Stomach smooth muscle (tissue), 2 donors: ENCODE results near the gene BRD2.
A peak's percentile ranks its signal among the peaks of the same experiment; 100 is the strongest.

Experiments used
- H3K27ac ChIP-seq: one replicate; pipeline ENCODE4 v1.7.0; 2013; ENCODE audit warnings: mild to moderate bottlenecking, low read length, inconsistent platforms
- H3K27me3 ChIP-seq, 2 donors: one replicate each; pipeline ENCODE4 v1.7.0; 2013; ENCODE audit warnings: low read length in 2 of 2; ENCODE audit not compliant: insufficient read depth in 2 of 2, control insufficient read depth in 1 of 2
- H3K36me3 ChIP-seq, 2 donors: one replicate each; pipeline ENCODE4 v1.7.0; 2013; ENCODE audit warnings: low read length in 2 of 2; ENCODE audit not compliant: control insufficient read depth in 2 of 2, insufficient read depth in 2 of 2
- H3K4me1 ChIP-seq: one replicate; pipeline ENCODE4 v1.7.0; 2013; ENCODE audit warnings: low read length; ENCODE audit not compliant: control insufficient read depth, insufficient read depth
- H3K4me3 ChIP-seq, 2 donors: one replicate each; pipeline ENCODE4 v1.7.0; 2013; ENCODE audit warnings: low read length in 2 of 2
- H3K9ac ChIP-seq, 2 donors: one replicate each; pipeline ENCODE4 v1.7.0; 2013; ENCODE audit warnings: low read length in 2 of 2, mild to moderate bottlenecking in 1 of 2
- H3K9me3 ChIP-seq, 2 donors: one replicate each; pipeline ENCODE4 v1.7.0; 2013; ENCODE audit warnings: low read length in 2 of 2; ENCODE audit not compliant: control insufficient read depth in 2 of 2
- donor health status: healthy.
- donor health status: Pancreatic carcinoma.

The BRD2 gene

GRCh38 chr6:32982702-32983492 lies 14.5 kb downstream of the BRD2 start:
- Histone ChIP-seq H3K36me3 (peaks cover 33 to 37% of the 10 kb centered on the region in 2 donors), H3K4me3 (no peak overlapping the region), H3K9ac (peak overlapping the region in 1 of 2 donors; percentile 5), H3K9me3 (no peaks in the 10 kb centered on the region), H3K27ac (peak overlapping the region; percentile 49), H3K27me3 (no peaks in the 10 kb centered on the region), H3K4me1 (peaks cover 12% of the 10 kb centered on the region)

GRCh38 chr6:32983493-32983848 lies 15.1 kb downstream of the BRD2 start:
- H3K27ac ChIP-seq: peak overlapping the region; percentile 49
- peaks cover 27 to 31% of the 10 kb centered on the region in 2 donors for H3K36me3 ChIP-seq
- no peaks in the 10 kb centered on the region for H3K27me3 ChIP-seq
- no peak overlapping the region for H3K4me3 ChIP-seq
- H3K4me1 ChIP-seq: peaks cover 11% of the 10 kb centered on the region
- no peaks in the 10 kb centered on the region for H3K9me3 ChIP-seq
- H3K9ac ChIP-seq: no peak overlapping the region

GRCh38 chr6:32983964-32984621 lies 15.7 kb downstream of the BRD2 start:
- no peaks in the 10 kb centered on the region for H3K9me3 ChIP-seq
- H3K36me3 ChIP-seq: peaks cover 21 to 25% of the 10 kb centered on the region in 2 donors
- no peak overlapping the region for H3K27ac ChIP-seq
- no peaks in the 10 kb centered on the region for H3K27me3 ChIP-seq
- H3K4me3 ChIP-seq: no peak overlapping the region
- no peak overlapping the region for H3K9ac ChIP-seq
- H3K4me1 ChIP-seq: peaks cover 9% of the 10 kb centered on the region

- Histone ChIP-seq H3K4me1 (peaks cover 9% of the 10 kb centered on the region), H3K27me3 (no peaks in the 10 kb centered on the region), H3K27ac (no peak overlapping the region), H3K36me3 (peaks cover 15 to 18% of the 10 kb centered on the region in 2 donors), H3K4me3 (no peak overlapping the region), H3K9me3 (no peaks in the 10 kb centered on the region), H3K9ac (no peak overlapping the region)
Observed at GRCh38 chr6:32984622-32985389, 16.4 kb downstream of the BRD2 start.

GRCh38 chr6:32989368-32989767 lies 21.0 kb downstream of the BRD2 start:
- H3K4me3 ChIP-seq: no peak overlapping the region
- H3K9ac ChIP-seq: no peak overlapping the region
- no peak overlapping the region for H3K27ac ChIP-seq
- no peaks in the 10 kb centered on the region for H3K36me3 ChIP-seq
- no peaks in the 10 kb centered on the region for H3K9me3 ChIP-seq
- H3K27me3 ChIP-seq: no peaks in the 10 kb centered on the region
- peaks cover 2% of the 10 kb centered on the region for H3K4me1 ChIP-seq

GRCh38 chr6:32991972-32992371 lies 23.6 kb downstream of the BRD2 start:
- Histone ChIP-seq H3K36me3 (no peaks in the 10 kb centered on the region), H3K4me1 (no peaks in the 10 kb centered on the region), H3K9ac (no peak overlapping the region), H3K4me3 (no peak overlapping the region), H3K9me3 (no peaks in the 10 kb centered on the region), H3K27me3 (peaks cover 0 to 2% of the 10 kb centered on the region in 2 donors), H3K27ac (no peak overlapping the region)

- H3K27ac ChIP-seq: no peak overlapping the region
- no peak overlapping the region for H3K9ac ChIP-seq
- no peaks in the 10 kb centered on the region for H3K9me3 ChIP-seq
- no peaks in the 10 kb centered on the region for H3K4me1 ChIP-seq
- H3K36me3 ChIP-seq: no peaks in the 10 kb centered on the region
- peaks cover 0 to 2% of the 10 kb centered on the region in 2 donors for H3K27me3 ChIP-seq
- no peak overlapping the region for H3K4me3 ChIP-seq
Observed at GRCh38 chr6:32993363-32993973, 25.1 kb downstream of the BRD2 start.

GRCh38 chr6:32995448-32995847 lies 27.1 kb downstream of the BRD2 start:
- Histone ChIP-seq H3K9me3 (no peaks in the 10 kb centered on the region), H3K4me3 (no peak overlapping the region), H3K27me3 (peaks cover 0 to 5% of the 10 kb centered on the region in 2 donors), H3K27ac (no peak overlapping the region), H3K9ac (no peak overlapping the region), H3K4me1 (no peaks in the 10 kb centered on the region), H3K36me3 (no peaks in the 10 kb centered on the region)

- Histone ChIP-seq H3K36me3 (no peaks in the 10 kb centered on the region), H3K27ac (no peak overlapping the region), H3K27me3 (peaks cover 9 to 13% of the 10 kb centered on the region in 2 donors), H3K9me3 (no peaks in the 10 kb centered on the region), H3K4me1 (no peaks in the 10 kb centered on the region), H3K4me3 (no peak overlapping the region), H3K9ac (no peak overlapping the region)
Observed at GRCh38 chr6:33000055-33000454, 31.7 kb downstream of the BRD2 start.

GRCh38 chr6:33001685-33002084 lies 33.3 kb downstream of the BRD2 start:
- no peaks in the 10 kb centered on the region for H3K4me1 ChIP-seq
- no peaks in the 10 kb centered on the region for H3K36me3 ChIP-seq
- H3K27ac ChIP-seq: no peak overlapping the region
- H3K9me3 ChIP-seq: no peaks in the 10 kb centered on the region
- H3K4me3 ChIP-seq: no peak overlapping the region
- H3K9ac ChIP-seq: no peak overlapping the region
- H3K27me3 ChIP-seq: peaks cover 9 to 11% of the 10 kb centered on the region in 2 donors
